Endothelial cell (in vitro differentiated cells): ENCODE measurements around the gene SELENOO. TPM values are rescaled to one million over a fixed set of nuclear protein-coding genes. Genes with fewer than 3 reads are reported as not detected.

ENCODE experiments used
- DNase-seq: peaks from one replicate; pipeline ENCODE4 v3.0.0; 2021; ENCODE audit warnings: low spot score
- H3K27ac Mint-ChIP-seq: one replicate; pipeline ENCODE4 v1.8.0; 2021; ENCODE audit warnings: mixed read lengths, inconsistent platforms; ENCODE audit not compliant: unreplicated experiment
- H3K27me3 Mint-ChIP-seq: one replicate; pipeline ENCODE4 v1.8.0; 2021; ENCODE audit warnings: mild to moderate bottlenecking, moderate library complexity, mixed read lengths, inconsistent platforms; ENCODE audit not compliant: unreplicated experiment
- H3K36me3 Mint-ChIP-seq: one replicate; pipeline ENCODE4 v1.8.0; 2021; ENCODE audit warnings: mild to moderate bottlenecking, low read depth, mixed read lengths, inconsistent platforms; ENCODE audit not compliant: unreplicated experiment
- H3K4me1 Mint-ChIP-seq: one replicate; pipeline ENCODE4 v1.8.0; 2021; ENCODE audit warnings: mild to moderate bottlenecking, mixed read lengths, inconsistent platforms; ENCODE audit not compliant: unreplicated experiment
- H3K4me3 Mint-ChIP-seq: one replicate; pipeline ENCODE4 v1.8.0; 2021; ENCODE audit warnings: mild to moderate bottlenecking, mixed read lengths, inconsistent platforms; ENCODE audit not compliant: unreplicated experiment
- H3K9me3 Mint-ChIP-seq: one replicate; pipeline ENCODE4 v1.8.0; 2021; ENCODE audit warnings: mixed read lengths, inconsistent platforms; ENCODE audit not compliant: unreplicated experiment
- total RNA-seq: library from RNA; stranded (reverse); fragmentation: NEBNext Ultra II Directional; extraction: Animal tissue kit (Norgen Biotek cat#: 25700); gene quantifications from one replicate; pipeline ENCODE4 v1.2.1, GENCODE V29; 2021; ENCODE audit not compliant: unreplicated experiment
- TF ChIP-seq, protein P1 (sequence below): fragments of 200-600 bp; sonication (generic); IDR thresholded peaks from one replicate; pipeline ENCODE4 v1.5.0; 2021; ENCODE audit warnings: antibody characterized with exemption; ENCODE audit not compliant: unreplicated experiment

The SELENOO gene
- total RNA-seq, 1 donor from 2014 or later = 18.7 TPM

DNA sequence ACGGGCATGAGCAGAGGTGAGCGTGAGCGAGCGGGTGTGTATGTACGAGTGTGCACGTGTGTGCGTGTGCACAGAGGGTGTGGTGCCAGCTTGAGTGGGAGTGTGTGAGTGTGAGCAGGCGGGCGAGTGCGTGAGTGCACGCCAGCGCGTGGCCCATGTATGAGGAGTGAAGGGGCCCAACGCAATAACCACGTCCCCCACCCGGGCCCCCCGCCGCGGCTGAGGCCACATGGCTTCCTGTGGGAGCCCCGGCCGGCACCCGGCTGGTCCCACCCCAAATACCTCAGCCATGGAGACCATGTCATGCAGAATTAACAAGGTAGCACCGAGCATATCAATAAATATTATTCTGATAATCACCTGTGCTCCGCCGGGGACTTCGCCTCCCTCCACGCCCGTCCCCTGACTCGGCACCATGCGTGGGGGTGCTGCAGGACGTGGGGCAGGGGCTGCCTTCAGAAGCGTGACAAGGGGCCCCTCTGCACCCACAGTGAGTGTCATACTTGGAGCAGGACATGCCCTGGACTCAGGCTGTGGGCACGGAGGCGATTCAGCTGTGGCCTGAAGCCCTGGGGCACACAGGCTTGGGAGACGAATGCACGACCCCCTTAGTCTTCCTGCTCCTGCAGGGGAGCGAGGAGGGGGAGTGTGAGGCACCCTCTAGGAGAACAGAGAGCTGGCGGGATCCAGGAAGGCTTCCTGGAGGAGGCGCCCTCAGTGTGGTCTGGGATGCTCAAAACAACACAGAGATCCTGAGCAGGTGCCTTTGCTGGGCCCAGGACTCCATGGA is 20.7 kb upstream of the SELENOO start:
- no peak for DNase-seq
- Mint-ChIP-seq H3K27me3 (peaks cover 10% of the 10 kb centered on the region), H3K9me3 (no peaks in the 10 kb centered on the region), H3K4me3 (peak overlapping the region; percentile 29), H3K4me1 (no peaks in the 10 kb centered on the region), H3K36me3 (no peaks in the 10 kb centered on the region), H3K27ac (no peak overlapping the region)
- TF ChIP-seq, protein P1, sequence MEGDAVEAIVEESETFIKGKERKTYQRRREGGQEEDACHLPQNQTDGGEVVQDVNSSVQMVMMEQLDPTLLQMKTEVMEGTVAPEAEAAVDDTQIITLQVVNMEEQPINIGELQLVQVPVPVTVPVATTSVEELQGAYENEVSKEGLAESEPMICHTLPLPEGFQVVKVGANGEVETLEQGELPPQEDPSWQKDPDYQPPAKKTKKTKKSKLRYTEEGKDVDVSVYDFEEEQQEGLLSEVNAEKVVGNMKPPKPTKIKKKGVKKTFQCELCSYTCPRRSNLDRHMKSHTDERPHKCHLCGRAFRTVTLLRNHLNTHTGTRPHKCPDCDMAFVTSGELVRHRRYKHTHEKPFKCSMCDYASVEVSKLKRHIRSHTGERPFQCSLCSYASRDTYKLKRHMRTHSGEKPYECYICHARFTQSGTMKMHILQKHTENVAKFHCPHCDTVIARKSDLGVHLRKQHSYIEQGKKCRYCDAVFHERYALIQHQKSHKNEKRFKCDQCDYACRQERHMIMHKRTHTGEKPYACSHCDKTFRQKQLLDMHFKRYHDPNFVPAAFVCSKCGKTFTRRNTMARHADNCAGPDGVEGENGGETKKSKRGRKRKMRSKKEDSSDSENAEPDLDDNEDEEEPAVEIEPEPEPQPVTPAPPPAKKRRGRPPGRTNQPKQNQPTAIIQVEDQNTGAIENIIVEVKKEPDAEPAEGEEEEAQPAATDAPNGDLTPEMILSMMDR = no peak

DNA sequence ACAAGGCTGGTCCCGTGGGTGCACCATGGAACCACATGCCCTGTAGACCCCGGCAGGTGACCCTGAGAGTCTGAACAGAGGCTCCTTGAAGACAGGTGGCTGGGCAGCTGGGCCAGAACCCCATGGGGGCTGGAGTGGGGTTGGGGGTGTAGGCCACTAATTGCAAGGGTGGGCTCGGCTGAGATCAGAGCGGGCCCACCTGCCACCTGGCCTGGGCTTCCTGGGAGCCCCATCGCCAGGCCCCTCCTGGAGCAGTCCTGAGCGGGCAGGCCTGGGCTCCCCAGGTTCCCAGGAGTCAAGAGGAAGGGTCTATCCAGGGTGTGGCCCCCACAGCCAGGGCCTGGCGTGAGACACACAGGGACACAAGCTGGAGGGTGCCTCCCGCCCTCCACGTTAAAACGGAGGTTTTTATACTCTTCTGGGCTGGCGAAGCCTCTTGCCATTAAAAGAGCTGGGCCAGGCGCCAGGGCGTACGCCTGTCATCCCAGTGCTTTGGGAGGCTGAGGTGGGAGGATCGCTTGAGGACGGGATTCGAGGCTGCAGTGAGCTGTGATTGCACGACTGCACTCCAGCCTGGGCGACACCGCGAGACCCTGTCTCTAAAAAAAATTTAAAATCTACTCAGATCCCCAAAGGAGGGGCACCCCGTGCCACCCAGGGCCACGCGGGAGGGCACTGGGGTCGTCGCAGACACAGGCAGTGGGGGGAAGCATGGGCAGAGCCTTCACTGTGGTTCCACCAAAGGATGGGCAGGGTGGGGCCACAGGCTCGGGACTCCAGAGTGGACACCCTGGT is 19.9 kb upstream of the SELENOO start:
- Mint-ChIP-seq H3K4me1 (no peaks in the 10 kb centered on the region), H3K9me3 (no peaks in the 10 kb centered on the region), H3K27me3 (peaks cover 9% of the 10 kb centered on the region), H3K4me3 (no peak overlapping the region), H3K36me3 (no peaks in the 10 kb centered on the region), H3K27ac (no peak overlapping the region)
- TF ChIP-seq, protein P1 = no peak
- DNase-seq = no peak

DNA sequence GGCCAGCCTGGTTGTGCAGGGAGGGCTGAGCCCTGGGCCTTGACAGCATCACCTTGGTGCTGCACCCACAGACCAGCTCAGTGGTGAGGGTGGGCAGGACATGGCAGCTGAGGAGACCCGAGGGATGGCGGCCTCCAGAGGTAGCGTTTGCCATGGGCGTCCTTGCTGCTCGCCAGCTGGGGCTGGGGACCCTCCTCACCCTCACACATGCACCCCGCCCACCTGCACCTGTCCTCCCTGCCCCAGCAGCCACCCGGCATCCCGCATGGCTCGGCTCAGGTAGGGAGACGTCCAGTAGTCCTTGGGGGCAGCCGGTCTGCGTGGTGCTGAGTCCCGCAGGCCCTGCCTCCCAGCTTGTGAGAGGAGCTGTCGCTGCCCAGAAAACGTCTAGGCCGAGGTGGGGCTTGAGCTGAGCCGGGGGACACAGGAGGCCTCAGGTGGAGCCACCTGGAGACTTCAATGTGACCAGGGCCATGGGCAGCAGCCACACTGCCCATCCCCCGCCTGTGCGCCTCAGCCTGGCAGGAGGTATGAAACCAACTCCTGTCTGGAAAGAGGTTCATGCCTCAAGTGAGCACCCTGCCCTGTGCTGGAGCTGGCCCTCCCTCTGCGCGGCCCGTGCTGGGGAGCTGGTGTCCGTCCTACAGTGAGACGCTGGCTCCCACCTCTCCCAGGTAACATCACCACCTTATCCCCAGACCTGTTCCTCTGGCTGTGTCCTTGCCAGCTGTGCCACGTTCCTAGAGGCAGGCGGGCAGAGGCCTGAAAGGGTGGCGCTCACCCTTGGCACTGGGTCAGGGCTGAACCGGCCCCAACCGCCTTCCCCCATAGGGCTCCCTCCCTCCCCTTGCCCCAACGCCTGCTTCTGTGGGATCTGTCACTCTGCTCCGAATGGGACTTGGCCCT is 18.4 kb upstream of the SELENOO start:
- no peak for DNase-seq
- Mint-ChIP-seq H3K27ac (no peak overlapping the region), H3K4me1 (peaks cover 3% of the 10 kb centered on the region), H3K9me3 (no peaks in the 10 kb centered on the region), H3K4me3 (no peak overlapping the region), H3K36me3 (no peaks in the 10 kb centered on the region), H3K27me3 (peaks cover 8% of the 10 kb centered on the region)
- TF ChIP-seq, protein P1 = no peak

DNA sequence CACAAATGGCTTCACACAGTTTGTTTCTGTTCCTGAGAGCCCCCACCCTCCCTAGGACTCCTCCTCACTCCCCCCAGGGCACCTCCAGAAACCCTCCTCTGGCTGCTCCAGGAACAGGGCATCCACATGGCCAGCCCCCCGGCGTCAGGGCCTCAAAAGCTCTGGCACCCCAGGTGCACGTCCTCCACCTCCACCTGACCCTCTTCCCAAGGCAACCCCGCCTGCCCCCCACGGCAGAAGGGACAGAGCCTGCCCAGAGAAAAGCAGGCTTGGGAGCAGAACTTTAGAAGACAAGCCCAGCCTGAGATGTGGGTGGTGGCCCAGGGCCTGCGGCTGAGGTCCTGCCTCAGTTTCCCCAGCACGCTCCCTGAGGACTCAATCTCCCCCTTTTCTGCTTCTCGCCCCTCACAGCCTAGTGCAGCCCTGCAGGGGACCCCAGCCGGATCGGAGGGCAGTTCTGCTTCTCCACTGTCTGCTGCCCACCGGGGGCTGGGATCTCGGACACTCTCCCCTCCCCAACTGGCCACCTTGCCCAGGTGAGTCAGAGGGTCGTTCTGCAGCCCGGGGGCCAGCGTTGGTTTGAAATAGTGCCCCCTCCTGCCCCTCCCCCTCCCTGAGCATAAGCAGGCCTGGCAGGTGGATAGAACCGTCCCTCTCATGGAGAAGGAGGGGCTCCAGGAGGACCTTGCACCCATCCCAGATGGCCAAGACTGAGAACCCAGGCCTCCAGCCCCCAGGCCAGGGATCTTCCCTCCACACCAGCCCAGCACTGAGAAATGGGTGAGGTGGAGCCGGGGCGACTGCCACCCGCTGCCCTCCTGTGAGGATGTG is 17.5 kb upstream of the SELENOO start:
- no peaks in the 10 kb centered on the region for H3K9me3 Mint-ChIP-seq
- H3K27me3 Mint-ChIP-seq = peaks cover 6% of the 10 kb centered on the region
- no peaks in the 10 kb centered on the region for H3K36me3 Mint-ChIP-seq
- TF ChIP-seq, protein P1 = no peak
- H3K27ac Mint-ChIP-seq = no peak overlapping the region
- no peak for DNase-seq
- no peak overlapping the region for H3K4me3 Mint-ChIP-seq
- peaks cover 3% of the 10 kb centered on the region for H3K4me1 Mint-ChIP-seq
